ENCODE measurements around the gene RAB29.
A peak's percentile ranks its signal among the peaks of the same experiment; 100 is the strongest.
"Not testable (repeated sequence)": the region's sequence is repeated elsewhere in the genome, so short reads cannot be mapped to it uniquely, and the experiment has no call there.

RAB29 gene

GRCh38 chr1:205760606-205761005, 14.7 kb downstream of the RAB29 start:
- FAIRE-seq, result no peak

- FAIRE-seq, result no peak
Measured at GRCh38 chr1:205756552-205756951, 18.7 kb downstream of the RAB29 start.

- no peak for FAIRE-seq
Measured at GRCh38 chr1:205754857-205755256, 20.4 kb downstream of the RAB29 start.

- no peak for FAIRE-seq
Measured at GRCh38 chr1:205751036-205751651, 24.1 kb downstream of the RAB29 start.

GRCh38 chr1:205750138-205751035, 24.9 kb downstream of the RAB29 start, which contains the start of gene NUCKS1:
Gene NUCKS1, minus strand, starts transcription at chr1:205750182. Its CDS starts 209 bp downstream, at chr1:205749973.
- peak; percentile 99 for FAIRE-seq

GRCh38 chr1:205749234-205750137, 25.8 kb downstream of the RAB29 start:
- FAIRE-seq, result peak; percentile 89

GRCh38 chr1:205748403-205749233, 26.7 kb downstream of the RAB29 start:
- FAIRE-seq, result no peak

GRCh38 chr1:205746757-205747412, 28.4 kb downstream of the RAB29 start:
- no peak for FAIRE-seq

GRCh38 chr1:205744403-205744802, 30.9 kb downstream of the RAB29 start:
- FAIRE-seq, result no peak

GRCh38 chr1:205743977-205744376, 31.3 kb downstream of the RAB29 start:
- no peak for FAIRE-seq

GRCh38 chr1:205741681-205742080, 33.6 kb downstream of the RAB29 start:
- FAIRE-seq, result no peak

- no peak for FAIRE-seq
Measured at GRCh38 chr1:205739348-205740160, 35.7 kb downstream of the RAB29 start.

GRCh38 chr1:205735218-205735617, 40.1 kb downstream of the RAB29 start:
- FAIRE-seq, result no peak

- FAIRE-seq, result peak; percentile 14
Measured at GRCh38 chr1:205733438-205734175, 41.7 kb downstream of the RAB29 start.

- no peak for FAIRE-seq
Measured at GRCh38 chr1:205729945-205730610, 45.2 kb downstream of the RAB29 start.

GRCh38 chr1:205726619-205727125, 48.6 kb downstream of the RAB29 start:
- FAIRE-seq, result no peak

GRCh38 chr1:205725514-205725913, 49.8 kb downstream of the RAB29 start:
- no peak for FAIRE-seq

GRCh38 chr1:205720740-205721139, 54.5 kb downstream of the RAB29 start:
- not testable (repeated sequence) for FAIRE-seq

- FAIRE-seq, result no peak
Measured at GRCh38 chr1:205719762-205720161, 55.5 kb downstream of the RAB29 start.
